ENCODE results near the gene TRIM22.

TRIM22 gene

GRCh38 chr11:5738431-5738830 lies 48.8 kb downstream of the TRIM22 start:
- DNase-seq: no peak
- Histone ChIP-seq H3K27ac (no peak overlapping the region), H3K36me3 (no peaks in the 10 kb centered on the region), H3K9me3 (ENCODE audit: severe bottlenecking) (no peaks in the 10 kb centered on the region), H3K27me3 (ENCODE audit: insufficient read depth, low read depth, severe bottlenecking) (peaks cover 35% of the 10 kb centered on the region), H3K4me3 (ENCODE audit: low read depth, low read length) (no peak overlapping the region)
- no peak for TF ChIP-seq CTCF (IDR thresholded peaks at IDR 0.05; ENCODE audit: low read depth, low read length)

DNA sequence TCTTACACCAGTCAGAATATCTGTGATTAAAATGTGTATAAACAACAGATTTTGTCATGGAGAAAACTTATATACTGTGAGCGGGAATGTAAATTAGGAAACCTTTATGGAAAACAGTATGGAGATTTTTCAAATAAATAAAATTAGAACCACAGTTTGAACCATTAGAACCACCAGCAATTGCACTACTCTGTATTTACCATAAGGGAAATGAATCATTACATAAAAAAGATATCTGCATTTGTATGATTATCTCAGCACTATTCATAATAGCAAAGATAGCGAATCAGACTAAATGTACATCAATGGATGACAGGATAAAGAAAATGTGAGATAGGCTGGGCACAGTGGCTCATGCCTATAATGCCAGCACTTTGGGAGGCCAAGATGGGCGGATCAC lies 57.0 kb downstream of the TRIM22 start:
- H3K4me3 ChIP-seq (ENCODE audit: low read depth, low read length): no peak overlapping the region
- no peak overlapping the region for H3K27ac ChIP-seq
- no peak for TF ChIP-seq CTCF (IDR thresholded peaks at IDR 0.05; ENCODE audit: low read depth, low read length)
- no peaks in the 10 kb centered on the region for H3K9me3 ChIP-seq (ENCODE audit: severe bottlenecking)
- H3K36me3 ChIP-seq: no peaks in the 10 kb centered on the region
- DNase-seq: no peak
- H3K27me3 ChIP-seq (ENCODE audit: insufficient read depth, low read depth, severe bottlenecking): peaks cover 66% of the 10 kb centered on the region

DNA sequence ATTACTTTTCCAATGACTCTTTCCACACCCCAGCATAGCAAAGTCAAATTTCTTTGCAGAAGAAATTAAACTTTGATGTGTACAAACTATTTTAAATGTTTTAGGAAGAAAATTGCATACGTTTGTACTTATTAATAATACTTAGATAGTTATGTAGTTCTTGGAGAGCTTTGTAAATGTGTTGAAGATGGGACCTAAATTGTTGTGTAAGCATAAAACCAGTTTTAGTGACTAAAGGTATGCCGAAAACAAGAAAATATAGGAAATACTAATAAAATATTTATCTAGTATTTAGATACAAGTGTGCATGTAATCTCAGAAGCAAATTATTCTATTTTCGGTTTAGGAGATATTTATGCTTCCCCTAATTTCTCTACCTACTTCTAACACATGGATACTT lies 60.2 kb downstream of the TRIM22 start:
- Histone ChIP-seq H3K36me3 (no peaks in the 10 kb centered on the region), H3K4me3 (ENCODE audit: low read depth, low read length) (no peak overlapping the region), H3K9me3 (ENCODE audit: severe bottlenecking) (no peaks in the 10 kb centered on the region), H3K27ac (no peak overlapping the region), H3K27me3 (ENCODE audit: insufficient read depth, low read depth, severe bottlenecking) (peaks cover 47% of the 10 kb centered on the region)
- TF ChIP-seq CTCF (IDR thresholded peaks at IDR 0.05; ENCODE audit: low read depth, low read length): no peak
- DNase-seq: no peak

GRCh38 chr11:5753943-5754342 lies 64.4 kb downstream of the TRIM22 start, which contains the start of gene OR52N4:
Gene OR52N4 (plus strand): TSS chr11:5754243. CDS start chr11:5754741, 498 bp downstream.
- no peak for DNase-seq
- H3K36me3 ChIP-seq: no peaks in the 10 kb centered on the region
- no peak within 1 kb of the TSS for H3K27ac ChIP-seq
- TF ChIP-seq CTCF (IDR thresholded peaks at IDR 0.05; ENCODE audit: low read depth, low read length): no peak
- H3K4me3 ChIP-seq (ENCODE audit: low read depth, low read length): no peak within 1 kb of the TSS
- H3K27me3 ChIP-seq (ENCODE audit: insufficient read depth, low read depth, severe bottlenecking): peaks cover 55% of the 10 kb centered on the region
- no peaks in the 10 kb centered on the region for H3K9me3 ChIP-seq (ENCODE audit: severe bottlenecking)
